H1 (cell line): ENCODE results near the gene DDX47. TPM values are rescaled to one million over a fixed set of nuclear protein-coding genes. Genes with fewer than 3 reads are reported as not detected.

ENCODE experiments used
- CBX8 ChIP-seq: fragments of 300-800, 300-1000 bp; sonication (generic); IDR thresholded peaks from 2 replicates; pipeline ENCODE4 v1.7.1; 2016; ENCODE audit warnings: low read depth, low read length, borderline replicate concordance
- GABPA ChIP-seq: IDR thresholded peaks from 2 replicates; pipeline ENCODE4 v1.6.1; 2011; ENCODE audit warnings: mild to moderate bottlenecking, low read length, moderate library complexity, borderline replicate concordance; ENCODE audit not compliant: insufficient read depth
- JUN ChIP-seq: IDR thresholded peaks from 2 replicates; pipeline ENCODE4 v1.6.1; 2011; ENCODE audit warnings: low read depth, mild to moderate bottlenecking, improper control_type of control experiment, low read length
- POLR2AphosphoS5 ChIP-seq: IDR thresholded peaks from 2 replicates; pipeline ENCODE4 v1.6.1; 2011; ENCODE audit warnings: low read depth, low read length
- polyA plus RNA-seq, 7 experiments: library from polyadenylated mRNA; depleted of rRNA in 3 of 7; stranded (reverse) in 5 of 7; unstranded in 2 of 7; fragments of >200 nt in 5 of 7; fragments of 200-250 nt in 2 of 7; gene quantifications; 1 replicate in 5 of 7; 2 replicates in 1 of 7; 4 replicates in 1 of 7; pipeline versions ENCODE4 v1.2.1 to v1.2.3, GENCODE V29; 2011 to 2013; ENCODE audit warnings: missing spikeins in 2 of 7, mixed read lengths in 2 of 7
- total RNA-seq: library from RNA; stranded (reverse); fragmentation: NEBNext Ultra II Directional; extraction: Animal tissue kit (Norgen Biotek cat#: 25700); gene quantifications from 2 replicates; pipeline ENCODE4 v1.2.1, GENCODE V29; 2021
- TF ChIP-seq, protein P1 (sequence below): IDR thresholded peaks from 2 replicates; pipeline ENCODE4 v1.6.1; 2012; ENCODE audit warnings: inconsistent platforms

DDX47 gene
- total and polyA plus RNA-seq, 2 of the 8 experiments (the other 6 are each of a cell fraction or from before 2014, with no cell fraction given): 54.4 to 74.2 TPM

DNA sequence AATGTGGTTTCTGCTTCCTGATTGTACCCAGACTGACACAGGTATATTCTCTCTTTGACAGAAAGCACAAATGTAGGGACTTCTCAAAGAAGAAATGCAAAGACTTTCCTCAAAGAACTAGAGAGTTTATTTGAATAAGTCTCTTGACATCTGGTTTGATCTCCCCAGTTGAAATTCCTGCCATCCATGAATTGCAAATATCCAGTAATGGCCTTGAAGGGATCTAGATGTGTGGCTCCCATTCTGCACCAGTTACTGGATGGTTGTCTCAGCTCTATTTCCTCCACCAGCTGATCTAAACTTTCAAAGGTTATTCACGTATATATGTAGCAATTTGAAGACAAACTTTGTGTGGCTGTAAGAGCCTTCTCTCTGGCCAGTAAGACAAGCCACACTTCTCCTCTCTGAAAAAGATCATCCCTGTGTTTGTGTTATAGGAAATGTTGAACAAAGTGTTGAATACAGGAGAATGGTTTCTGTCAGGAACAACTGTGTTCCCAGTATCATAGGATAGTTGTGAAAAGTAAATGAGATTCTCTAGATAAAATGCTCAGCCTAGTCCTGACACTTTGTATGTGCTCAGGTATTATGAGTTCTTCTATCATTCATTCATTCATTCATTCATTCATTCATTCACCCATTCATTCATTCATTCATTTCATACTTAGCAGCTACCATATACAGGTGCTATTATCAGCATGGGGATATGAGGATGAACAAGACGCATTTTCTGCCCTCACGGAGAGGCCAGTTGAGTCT, 55.5 kb downstream of the DDX47 start (continued):
- TF ChIP-seq, protein P1, sequence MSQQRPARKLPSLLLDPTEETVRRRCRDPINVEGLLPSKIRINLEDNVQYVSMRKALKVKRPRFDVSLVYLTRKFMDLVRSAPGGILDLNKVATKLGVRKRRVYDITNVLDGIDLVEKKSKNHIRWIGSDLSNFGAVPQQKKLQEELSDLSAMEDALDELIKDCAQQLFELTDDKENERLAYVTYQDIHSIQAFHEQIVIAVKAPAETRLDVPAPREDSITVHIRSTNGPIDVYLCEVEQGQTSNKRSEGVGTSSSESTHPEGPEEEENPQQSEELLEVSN: no peak
- TF ChIP-seq JUN: no peak
- TF ChIP-seq CBX8: no peak
- no peak for TF ChIP-seq POLR2AphosphoS5
- no peak for TF ChIP-seq GABPA
